ENCODE measurements around the gene RGL1. TPM values are rescaled to one million over a fixed set of nuclear protein-coding genes. Genes with fewer than 3 reads are reported as not detected.

Gene RGL1
- total RNA-seq, 1 donor from 2014 or later: 15.0 TPM

DNA sequence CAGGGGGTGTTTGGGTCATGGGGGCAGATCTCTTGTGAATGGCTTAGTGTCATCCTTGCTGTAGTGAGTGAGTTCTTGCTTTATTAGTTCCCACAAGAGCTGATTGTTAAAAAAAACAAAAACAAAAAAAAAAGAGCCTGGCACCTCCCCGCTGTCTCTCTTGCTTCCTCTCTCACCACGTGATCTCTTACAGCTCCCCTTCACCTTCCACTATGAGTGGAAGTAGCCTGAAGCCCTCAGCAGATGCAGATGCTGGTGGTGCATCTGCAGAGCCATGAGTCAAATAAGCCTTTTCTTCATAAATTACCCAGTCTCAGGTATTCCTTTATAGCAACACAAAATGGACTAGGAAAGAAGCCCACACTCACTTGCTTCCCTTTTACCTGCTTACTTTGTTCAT lies 17.2 kb upstream of the RGL1 start:
- H3K36me3 ChIP-seq: no peaks in the 10 kb centered on the region
- Mint-ChIP-seq H3K27ac (no peak overlapping the region), H3K4me1 (peaks cover 21% of the 10 kb centered on the region), H3K36me3 (no peaks in the 10 kb centered on the region), H3K27me3 (ENCODE audit: insufficient read depth, low read depth) (no peaks in the 10 kb centered on the region), H3K9me3 (peaks cover 2% of the 10 kb centered on the region), H3K4me3 (no peak overlapping the region)
- H3K9ac ChIP-seq: no peak overlapping the region
- no peaks in the 10 kb centered on the region for H4K20me1 ChIP-seq (ENCODE audit: low read depth)
- no peak overlapping the region for H3K4me3 ChIP-seq
- no peak for DNase-seq (ENCODE audit: low spot score)
- H3K79me2 ChIP-seq (ENCODE audit: low read depth): no peaks in the 10 kb centered on the region
- H3F3A ChIP-seq (ENCODE audit: low read depth): peaks cover 13% of the 10 kb centered on the region
- no peak for TF ChIP-seq EZH2 (IDR thresholded peaks at IDR 0.05)
- TF ChIP-seq, protein P1, sequence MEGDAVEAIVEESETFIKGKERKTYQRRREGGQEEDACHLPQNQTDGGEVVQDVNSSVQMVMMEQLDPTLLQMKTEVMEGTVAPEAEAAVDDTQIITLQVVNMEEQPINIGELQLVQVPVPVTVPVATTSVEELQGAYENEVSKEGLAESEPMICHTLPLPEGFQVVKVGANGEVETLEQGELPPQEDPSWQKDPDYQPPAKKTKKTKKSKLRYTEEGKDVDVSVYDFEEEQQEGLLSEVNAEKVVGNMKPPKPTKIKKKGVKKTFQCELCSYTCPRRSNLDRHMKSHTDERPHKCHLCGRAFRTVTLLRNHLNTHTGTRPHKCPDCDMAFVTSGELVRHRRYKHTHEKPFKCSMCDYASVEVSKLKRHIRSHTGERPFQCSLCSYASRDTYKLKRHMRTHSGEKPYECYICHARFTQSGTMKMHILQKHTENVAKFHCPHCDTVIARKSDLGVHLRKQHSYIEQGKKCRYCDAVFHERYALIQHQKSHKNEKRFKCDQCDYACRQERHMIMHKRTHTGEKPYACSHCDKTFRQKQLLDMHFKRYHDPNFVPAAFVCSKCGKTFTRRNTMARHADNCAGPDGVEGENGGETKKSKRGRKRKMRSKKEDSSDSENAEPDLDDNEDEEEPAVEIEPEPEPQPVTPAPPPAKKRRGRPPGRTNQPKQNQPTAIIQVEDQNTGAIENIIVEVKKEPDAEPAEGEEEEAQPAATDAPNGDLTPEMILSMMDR (IDR thresholded peaks at IDR 0.05): no peak
- TF ChIP-seq EZH2phosphoT487 (IDR thresholded peaks at IDR 0.05): no peak
- peaks cover 28% of the 10 kb centered on the region for H3K4me1 ChIP-seq
- H3K9me3 ChIP-seq (ENCODE audit: low read depth): no peaks in the 10 kb centered on the region
- H3K27me3 ChIP-seq: no peaks in the 10 kb centered on the region
- peak overlapping the region; percentile 80 for H3K27ac ChIP-seq
- peak overlapping the region; percentile 46 for H2AFZ ChIP-seq (replicated peaks)
- H3K4me2 ChIP-seq: peak overlapping the region; percentile 64

DNA sequence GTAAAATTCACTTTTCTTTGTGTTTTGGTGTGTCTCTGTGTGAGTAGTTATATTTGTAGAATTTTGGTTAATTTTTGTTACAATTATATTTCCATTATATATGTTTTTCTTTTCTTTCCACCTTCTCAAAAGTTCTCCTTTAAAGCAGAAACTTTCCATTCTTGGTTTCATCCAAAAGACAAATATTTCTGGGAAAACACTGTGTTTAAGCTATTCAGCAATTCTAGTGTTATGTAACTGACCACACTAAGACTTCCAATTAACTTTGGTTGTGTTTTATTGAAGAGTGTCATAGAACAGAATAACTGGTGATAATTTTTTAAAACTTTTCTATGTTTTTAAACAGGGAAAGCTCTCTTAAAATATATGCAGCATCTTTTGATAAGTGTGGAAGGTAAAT lies 13.6 kb upstream of the RGL1 start:
- Histone ChIP-seq H3K79me2 (ENCODE audit: low read depth) (no peaks in the 10 kb centered on the region), H3K9ac (no peak overlapping the region), H3K36me3 (no peaks in the 10 kb centered on the region), H3F3A (ENCODE audit: low read depth) (peaks cover 13% of the 10 kb centered on the region), H4K20me1 (ENCODE audit: low read depth) (no peaks in the 10 kb centered on the region), H2AFZ (replicated peaks) (no peak overlapping the region), H3K9me3 (ENCODE audit: low read depth) (no peaks in the 10 kb centered on the region), H3K4me2 (peak overlapping the region; percentile 36), H3K4me3 (no peak overlapping the region), H3K27me3 (no peaks in the 10 kb centered on the region), H3K27ac (no peak overlapping the region), H3K4me1 (peaks cover 28% of the 10 kb centered on the region)
- Mint-ChIP-seq H3K9me3 (peaks cover 7% of the 10 kb centered on the region), H3K27ac (no peak overlapping the region), H3K4me3 (no peak overlapping the region), H3K4me1 (peaks cover 11% of the 10 kb centered on the region), H3K27me3 (ENCODE audit: insufficient read depth, low read depth) (no peaks in the 10 kb centered on the region), H3K36me3 (no peaks in the 10 kb centered on the region)
- TF ChIP-seq EZH2 (IDR thresholded peaks at IDR 0.05) (no peak), EZH2phosphoT487 (IDR thresholded peaks at IDR 0.05) (no peak)
- TF ChIP-seq, protein P1 (IDR thresholded peaks at IDR 0.05): no peak
- DNase-seq (ENCODE audit: low spot score): no peak

DNA sequence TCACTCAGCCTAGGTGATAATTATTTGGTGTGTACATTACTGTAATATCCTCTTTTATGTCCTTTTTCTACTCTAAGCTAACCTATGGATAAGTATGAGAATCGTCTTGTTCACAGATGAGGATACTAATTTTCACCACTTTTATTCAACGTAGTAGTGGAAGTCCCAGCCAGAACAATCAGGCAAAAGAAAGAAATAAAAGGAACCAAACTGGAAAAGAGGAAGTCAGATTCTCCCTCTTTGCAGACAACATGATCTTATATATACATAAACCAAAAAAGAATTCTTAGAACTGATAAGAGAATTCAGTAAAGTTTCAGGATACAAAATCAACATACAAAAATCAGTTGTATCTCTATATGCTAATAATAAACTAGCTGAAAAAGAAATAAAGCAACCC lies 12.6 kb upstream of the RGL1 start:
- Histone ChIP-seq H3K79me2 (ENCODE audit: low read depth) (no peaks in the 10 kb centered on the region), H3K9ac (no peak overlapping the region), H3K27me3 (no peaks in the 10 kb centered on the region), H3K4me3 (no peak overlapping the region), H3K4me2 (no peak overlapping the region), H3K36me3 (no peaks in the 10 kb centered on the region), H2AFZ (replicated peaks) (no peak overlapping the region), H4K20me1 (ENCODE audit: low read depth) (no peaks in the 10 kb centered on the region), H3F3A (ENCODE audit: low read depth) (peaks cover 11% of the 10 kb centered on the region), H3K9me3 (ENCODE audit: low read depth) (no peaks in the 10 kb centered on the region), H3K4me1 (peaks cover 24% of the 10 kb centered on the region), H3K27ac (no peak overlapping the region)
- Mint-ChIP-seq H3K27ac (no peak overlapping the region), H3K4me3 (no peak overlapping the region), H3K4me1 (peaks cover 6% of the 10 kb centered on the region), H3K9me3 (peaks cover 7% of the 10 kb centered on the region), H3K27me3 (ENCODE audit: insufficient read depth, low read depth) (no peaks in the 10 kb centered on the region), H3K36me3 (no peaks in the 10 kb centered on the region)
- no peak for DNase-seq (ENCODE audit: low spot score)
- no peak for TF ChIP-seq EZH2phosphoT487 (IDR thresholded peaks at IDR 0.05)
- TF ChIP-seq, protein P1 (IDR thresholded peaks at IDR 0.05): no peak
- no peak for TF ChIP-seq EZH2 (IDR thresholded peaks at IDR 0.05)
